H1 (cell line): Measurements from ENCODE around the gene CFAP107.

Experiments
- CTCF ChIP-seq, 3 experiments: IDR thresholded peaks; 1 replicate in 2 of 3; 2 replicates in 1 of 3; pipeline versions ENCODE4 v1.5.1 to v1.6.1; 2011; ENCODE audit warnings: low read length in 3 of 3, mild to moderate bottlenecking in 3 of 3, inconsistent platforms in 2 of 3, low read depth in 1 of 3, moderate library complexity in 1 of 3; ENCODE audit not compliant: insufficient read depth in 1 of 3; ENCODE audit errors: control extremely low read depth in 1 of 3
- EGR1 ChIP-seq: IDR thresholded peaks from 2 replicates; pipeline ENCODE4 v1.6.1; 2011; ENCODE audit warnings: low read depth, low read length, borderline replicate concordance
- EZH2 ChIP-seq: fragments of 200-600 bp; sonication (generic); IDR thresholded peaks from 2 replicates; pipeline ENCODE4 v1.7.1; 2012; ENCODE audit warnings: low read depth, mild to moderate bottlenecking, moderate library complexity, low read length, inconsistent platforms; ENCODE audit not compliant: severe bottlenecking
- FOSL1 ChIP-seq: IDR thresholded peaks from 2 replicates; pipeline ENCODE4 v1.6.1; 2011; ENCODE audit warnings: mild to moderate bottlenecking, low read depth, low read length, moderate library complexity; ENCODE audit not compliant: insufficient read depth
- KDM4A ChIP-seq: IDR thresholded peaks from one replicate; pipeline ENCODE4 v1.7.1; 2012; ENCODE audit warnings: low read depth, mild to moderate bottlenecking, moderate library complexity, low read length, inconsistent platforms; ENCODE audit not compliant: severe bottlenecking
- MAX ChIP-seq: IDR thresholded peaks from 2 replicates; pipeline ENCODE4 v1.6.1; 2012; ENCODE audit warnings: inconsistent platforms
- POLR2A ChIP-seq, 2 experiments: IDR thresholded peaks; 1 replicate in 1 of 2; 2 replicates in 1 of 2; pipeline ENCODE4 v1.6.1; 2011; ENCODE audit warnings: low read depth in 2 of 2, low read length in 2 of 2, mild to moderate bottlenecking in 2 of 2; ENCODE audit errors: control extremely low read depth in 1 of 2
- POLR2AphosphoS5 ChIP-seq: IDR thresholded peaks from 2 replicates; pipeline ENCODE4 v1.6.1; 2011; ENCODE audit warnings: low read depth, low read length
- RFX5 ChIP-seq: IDR thresholded peaks from 2 replicates; pipeline ENCODE4 v1.6.1; 2011; ENCODE audit warnings: low read depth, low read length, improper control_type of control experiment, borderline replicate concordance
- RXRA ChIP-seq: IDR thresholded peaks from 2 replicates; pipeline ENCODE4 v1.6.1; 2011; ENCODE audit warnings: low read depth, mild to moderate bottlenecking, low read length, moderate library complexity; ENCODE audit not compliant: insufficient read depth
- ZNF274 ChIP-seq: IDR thresholded peaks from 2 replicates; pipeline ENCODE4 v1.7.0; 2012; ENCODE audit warnings: low read length, borderline replicate concordance; ENCODE audit errors: extremely low read depth

- TF ChIP-seq CTCF (IDR thresholded peaks at IDR 0.05; ENCODE audit: control extremely low read depth in 1 of 3, insufficient read depth in 1 of 3, low read depth in 1 of 3, low read length in 3 of 3) = no peak
- no peak for TF ChIP-seq POLR2AphosphoS5
- no peak for TF ChIP-seq RXRA
- no peak for TF ChIP-seq ZNF274
- TF ChIP-seq MAX = no peak
- no peak for TF ChIP-seq FOSL1
- no peak for TF ChIP-seq EGR1
- no peak for TF ChIP-seq POLR2A (IDR thresholded peaks at IDR 0.05; ENCODE audit: control extremely low read depth in 1 of 2, low read depth in 2 of 2, low read length in 2 of 2)
- TF ChIP-seq KDM4A = no peak
- no peak for TF ChIP-seq EZH2
- TF ChIP-seq RFX5 = no peak
Measured at GRCh38 chr1:12799730-12800129, 53.7 kb downstream of the CFAP107 start.
